K562 (cell line): ENCODE results near the gene TAF9B. TPM values are rescaled to one million over a fixed set of nuclear protein-coding genes. Genes with fewer than 3 reads are reported as not detected.

Experiments
- ATAC-seq: fragments of 200-7000 bp; cut with Tn5 transposase; 3 replicates; pipeline ENCODE4 v1.9.1; 2020; ENCODE audit warnings: moderate library complexity
- Bru-seq: library from RNA; stranded (reverse); fragments of 400-500 nt; gene quantifications from one replicate; lab custom pipeline; 2021; lab: Mats Ljungman, UMichigan
- BruChase-seq, 2 experiments: library from RNA; stranded (reverse); fragments of 400-500 nt; gene quantifications; one replicate each; lab custom pipeline; 2021; lab: Mats Ljungman, UMichigan
- BruUV-seq: library from RNA; stranded (reverse); fragments of 400-500 nt; replicated peaks from 2 replicates; lab custom pipeline; 2021; lab: Mats Ljungman, UMichigan
- CTCF ChIA-PET: fragments of 300-600 bp; formaldehyde crosslinking; extraction: SDS; loops from one replicate; lab custom pipeline; 2021; ENCODE audit warnings: low intra/inter-chr PET ratio; lab: Yijun Ruan, JAX
- POLR2A ChIA-PET: fragments of 300-600, 350-650 bp; sonication (Branson Sonifier 250); formaldehyde crosslinking; extraction: SDS; loops from one replicate; lab custom pipeline; 2021; ENCODE audit warnings: antibody characterized with exemption, inconsistent platforms; lab: Yijun Ruan, JAX
- DNase-seq, 4 experiments: peaks; one replicate each; pipeline versions ENCODE4 v3.0.0 to v3.0.0-alpha.2; 2011 to 2018; ENCODE audit warnings: low spot score in 3 of 4, mixed read lengths in 3 of 4; ENCODE audit errors: extremely low read depth in 1 of 4
- FAIRE-seq: peaks from 2 replicates; lab custom pipeline; 2011; peaks lifted over from hg19 to GRCh38; lab: Jason Lieb, UNC
- H2AFZ ChIP-seq: 2 replicates; pipeline ENCODE4 v1.6.0; 2011; ENCODE audit warnings: low read depth, low read length, control low read depth, inconsistent platforms
- H3K27ac ChIP-seq: fragments of 200-600 bp; 3 replicates; pipeline ENCODE4 v1.8.0; 2011; ENCODE audit warnings: low read depth, mild to moderate bottlenecking, control low read depth, inconsistent platforms, low read length, moderate library complexity, mixed read lengths; ENCODE audit errors: extremely low read depth
- H3K27me3 ChIP-seq, 2 experiments: fragments of 300-600 bp in 1 of 2; 2 replicates in 1 of 2; 3 replicates in 1 of 2; pipeline versions ENCODE4 v1.6.0 to v1.8.0; 2011; ENCODE audit warnings: inconsistent platforms in 2 of 2, low read length in 2 of 2, mild to moderate bottlenecking in 1 of 2, mixed read lengths in 1 of 2, moderate library complexity in 1 of 2; ENCODE audit not compliant: control insufficient read depth in 2 of 2, insufficient read depth in 2 of 2
- H3K36me3 ChIP-seq: fragments of 300-600 bp; 3 replicates; pipeline ENCODE4 v1.8.0; 2011; ENCODE audit warnings: mild to moderate bottlenecking, low read length, inconsistent platforms; ENCODE audit not compliant: control insufficient read depth, insufficient read depth
- H3K4me1 ChIP-seq, 2 experiments: fragments of 200-600 bp in 1 of 2; replicated peaks in 1 of 2; 2 replicates in 1 of 2; 3 replicates in 1 of 2; pipeline versions ENCODE4 v1.5.1 to v1.8.0; 2011; ENCODE audit warnings: inconsistent platforms in 2 of 2, low read length in 2 of 2, mild to moderate bottlenecking in 1 of 2, mixed read lengths in 1 of 2, moderate library complexity in 1 of 2; ENCODE audit not compliant: control insufficient read depth in 2 of 2, insufficient read depth in 2 of 2
- H3K4me2 ChIP-seq: 2 replicates; pipeline ENCODE4 v1.6.1; 2011; ENCODE audit warnings: low read length, control low read depth, inconsistent platforms, mixed read lengths; ENCODE audit not compliant: insufficient read depth
- H3K4me3 ChIP-seq: fragments of 200-600 bp; sonication (generic), shearing (Covaris generic); 2 replicates; pipeline ENCODE4 v1.5.1; 2016; ENCODE audit warnings: control low read depth, inconsistent platforms
- H3K79me2 ChIP-seq: fragments of 200-600 bp; 3 replicates; pipeline ENCODE4 v1.8.0; 2011; ENCODE audit warnings: low read length, inconsistent platforms; ENCODE audit not compliant: control insufficient read depth, insufficient read depth
- H3K9ac ChIP-seq, 2 experiments: 2 replicates each; pipeline versions ENCODE4 v1.6.0 to v1.6.1; 2011; ENCODE audit warnings: low read depth in 2 of 2, low read length in 2 of 2, control low read depth in 1 of 2, inconsistent platforms in 1 of 2, mild to moderate bottlenecking in 1 of 2, mixed read lengths in 1 of 2; ENCODE audit not compliant: insufficient read depth in 1 of 2
- H3K9me1 ChIP-seq: one replicate; pipeline ENCODE4 v1.6.0; 2011; ENCODE audit warnings: inconsistent platforms, mild to moderate bottlenecking, low read length, moderate library complexity; ENCODE audit not compliant: control insufficient read depth, insufficient read depth
- H3K9me3 ChIP-seq: replicated peaks from 2 replicates; pipeline ENCODE4 v1.5.1; 2011; ENCODE audit warnings: low read depth, low read length, inconsistent platforms; ENCODE audit not compliant: control insufficient read depth, insufficient read depth
- H4K20me1 ChIP-seq: replicated peaks from 2 replicates; pipeline ENCODE4 v1.6.1; 2011; ENCODE audit warnings: low read length, inconsistent platforms, mixed read lengths; ENCODE audit not compliant: control insufficient read depth, insufficient read depth
- C11orf30 ChIP-seq: fragments of 450-650 bp; IDR thresholded peaks from 2 replicates; pipeline ENCODE4 v1.6.1; 2016; ENCODE audit warnings: low read depth, mild to moderate bottlenecking
- E2F5 ChIP-seq: sonication (generic); formaldehyde crosslinking; IDR thresholded peaks from 2 replicates; pipeline ENCODE4 v1.8.0; 2022; ENCODE audit warnings: mild to moderate bottlenecking, missing genetic modification reagents
- ETS1 ChIP-seq: conservative IDR thresholded peaks from 2 replicates; pipeline ENCODE4 v1.6.1; 2011; ENCODE audit warnings: low read depth, mild to moderate bottlenecking, low read length; ENCODE audit not compliant: control insufficient read depth
- POLR2AphosphoS5 ChIP-seq: IDR thresholded peaks from 2 replicates; pipeline ENCODE4 v1.6.1; 2011; ENCODE audit warnings: mild to moderate bottlenecking, low read depth, low read length, moderate library complexity; ENCODE audit not compliant: control insufficient read depth, insufficient read depth
- TAF1 ChIP-seq: IDR thresholded peaks from 2 replicates; pipeline ENCODE4 v1.6.1; 2011; ENCODE audit warnings: mild to moderate bottlenecking, low read length, moderate library complexity; ENCODE audit not compliant: insufficient read depth, control insufficient read depth, severe bottlenecking; ENCODE audit errors: extremely low read depth
- THRB ChIP-seq: fragments of 450-650 bp; formaldehyde crosslinking; conservative IDR thresholded peaks from 2 replicates; pipeline ENCODE4 v1.4.0; 2022; ENCODE audit warnings: mild to moderate bottlenecking, missing genetic modification characterization
- TOE1 ChIP-seq, 2 experiments: fragments of 450-650 bp in 1 of 2; sonication (generic) in 1 of 2; formaldehyde crosslinking in 1 of 2; IDR thresholded peaks; 2 replicates each; pipeline versions ENCODE4 v1.7.1 to v1.8.0; 2016 to 2022; ENCODE audit warnings: borderline replicate concordance in 2 of 2, mild to moderate bottlenecking in 2 of 2, antibody characterized with exemption in 1 of 2, inconsistent platforms in 1 of 2, low read depth in 1 of 2, missing genetic modification reagents in 1 of 2, moderate library complexity in 1 of 2
- WGBS: fragments of 100-300 bp; shearing (Covaris generic); methylation state at CpG from one replicate; pipeline ENCODE4 v1.1.6; 2016; ENCODE audit warnings: low coverage, mixed read lengths; ENCODE audit not compliant: insufficient coverage; ENCODE audit errors: missing lambda C conversion rate; 5-methylcytosine and 5-hydroxymethylcytosine counted together
- in situ Hi-C: fragments of 300-500 bp; cut with MboI; formaldehyde crosslinking; loops from 4 replicates; pipeline ENCODE4 v1.15.0; 2018; ENCODE audit warnings: inconsistent platforms, mixed read lengths
- intact Hi-C: fragments of 100-400 bp; cut with micrococcal nuclease; formaldehyde crosslinking; loops from 2 replicates; pipeline ENCODE4 v1.14.2; 2022
- long read RNA-seq, 3 experiments: library from polyadenylated mRNA in 2 of 3; library from RNA in 1 of 3; unstranded in 2 of 3; stranded (forward) in 1 of 3; transcript quantifications; one replicate each; pipeline ENCODE4 v2.0.0, GENCODE V29; 2019 to 2022
- polyA minus RNA-seq, 3 experiments: library from RNA; depleted of rRNA, polyadenylated mRNA; stranded (reverse); fragments of >200 nt; gene quantifications; 2 replicates each; pipeline ENCODE4 v1.2.3, GENCODE V29; 2011
- polyA plus RNA-seq, 8 experiments: library from polyadenylated mRNA; depleted of rRNA in 4 of 8; stranded (reverse) in 5 of 8; unstranded in 3 of 8; fragments of >200 nt; fragmentation: Nextera tagmentation in 2 of 8; fragmentation: Illumina TruSeq in 1 of 8; extraction: Ambion mirVana in 2 of 8; extraction: Trizol in 1 of 8; gene quantifications; 2 replicates each; pipeline versions ENCODE4 v1.2.1 to v1.2.3, GENCODE V29; 2011 to 2014; ENCODE audit warnings: inconsistent platforms in 1 of 8, missing spikeins in 1 of 8
- total RNA-seq, 7 experiments: library from RNA; depleted of rRNA in 6 of 7; stranded (reverse); fragments of >200 nt in 6 of 7; fragmentation: Illumina TruSeq in 2 of 7; extraction: Trizol in 2 of 7; gene quantifications; 2 replicates each; pipeline versions ENCODE4 v1.2.1 to v1.2.3, GENCODE V29; 2011 to 2021; ENCODE audit warnings: low replicate concordance in 1 of 7

TAF9B gene
- total RNA-seq (2011; cell fraction: chromatin; rRNA removed; ENCODE audit: low replicate concordance), result 3.8 and 8.3 TPM in 2 replicates
- total RNA-seq (2011; cell fraction: nucleolus; rRNA removed), result 2.7 and 2.8 TPM in 2 replicates
- 5.7 and 6.9 TPM in 2 replicates for total RNA-seq (2011; cell fraction: nucleoplasm; rRNA removed)
- 10.9 and 16.1 TPM in 2 replicates for total RNA-seq (2014; rRNA removed)
- 28.1 and 31.4 TPM in 2 replicates for total RNA-seq (2014; rRNA removed; fragmentation: Illumina TruSeq; extraction: Trizol)
- 20.6 and 20.8 TPM in 2 replicates for total RNA-seq (2015; rRNA removed; fragmentation: Illumina TruSeq; extraction: Trizol)
- total RNA-seq (2021), result 18.6 and 19.1 TPM in 2 replicates
- polyA plus RNA-seq (2011; rRNA removed), result 32.9 and 42.1 TPM in 2 replicates
- polyA plus RNA-seq (2011; cell fraction: cytosol; rRNA removed), result 17.4 and 21.0 TPM in 2 replicates
- 5.1 and 7.7 TPM in 2 replicates for polyA plus RNA-seq (2011; cell fraction: nucleus; rRNA removed)
- 17.5 and 18.3 TPM in 2 replicates for polyA plus RNA-seq (2012)
- 26.2 and 30.3 TPM in 2 replicates for polyA plus RNA-seq (2014; fragmentation: Illumina TruSeq; extraction: Trizol)
- polyA plus RNA-seq (2014; fragmentation: Nextera tagmentation; extraction: Ambion mirVana), result 10 to 100 TPM; 19.3 to 36.5 TPM
- 16.7 and 17.7 TPM in 2 replicates for polyA plus RNA-seq (2014; rRNA removed)
- 34.1 and 43.3 TPM in 2 replicates for polyA minus RNA-seq (2011; rRNA and poly(A)+ RNA removed)
- polyA minus RNA-seq (2011; cell fraction: cytosol; rRNA and poly(A)+ RNA removed), result 9.6 and 12.9 TPM in 2 replicates
- 4.8 and 6.9 TPM in 2 replicates for polyA minus RNA-seq (2011; cell fraction: nucleus; rRNA and poly(A)+ RNA removed)
- percentile 68 among the genes with signal in this experiment for Bru-seq, nascent RNA
- BruChase-seq, experiment 1, labeled RNA remaining after a 2-hour chase, result percentile 68 among the genes with signal in this experiment
- percentile 70 among the genes with signal in this experiment for BruChase-seq, experiment 2, labeled RNA remaining after a 6-hour chase
- long read RNA-seq, experiment 1, transcript TAF9B-201 (7 exons, 2,713 nt), result major isoform, 42 of 58 reads
- long read RNA-seq, experiment 1, partial matches to known transcripts, result 7 of 58 reads
- long read RNA-seq, experiment 1, other reads (novel, unspliced or antisense), result 9 of 58 reads
- long read RNA-seq, experiment 2, partial matches to known transcripts, result 0 of 24 reads
- long read RNA-seq, experiment 2, other reads (novel, unspliced or antisense), result 22 of 24 reads
- long read RNA-seq, experiment 3, transcript TAF9B-201 (7 exons, 2,713 nt), result major isoform, 35 of 37 reads
- long read RNA-seq, experiment 3, partial matches to known transcripts, result 0 of 37 reads
- long read RNA-seq, experiment 3, other reads (novel, unspliced or antisense), result 2 of 37 reads

- Histone ChIP-seq H3K4me1 (peaks cover 0 to 11% of the 10 kb centered on the region in 2 experiments; a peak in 1 of 5 replicates), H3K4me3 (peak within 1 kb of the TSS; percentile 76), H3K9ac (peak within 1 kb of the TSS; percentile 67 to 94), H2AFZ (peak within 1 kb of the TSS; percentile 90), H3K27me3 (no peaks in the 10 kb centered on the region), H4K20me1 (no peaks in the 10 kb centered on the region), H3K9me3 (no peaks in the 10 kb centered on the region), H3K4me2 (peak within 1 kb of the TSS; percentile 91), H3K36me3 (0 out of 3 replicates have a peak, but pooled peaks cover 3% of the 10 kb centered on the region), H3K79me2 (peaks cover 2% of the 10 kb centered on the region; the same call in 2 of the 3 replicates), H3K27ac (peak within 1 kb of the TSS; percentile 53), H3K9me1 (no peaks in the 10 kb centered on the region)
- DNase-seq (peak; percentile 81 to 89 (median 86)), ATAC-seq (peak; percentile 100), FAIRE-seq (peak; percentile 91)
- POLR2A ChIA-PET, result interaction anchor here (0.6 to 1.7 kb wide), 4 partner anchors 14 to 123 kb away, joined by 3 to 5 read pairs (median 5); partner anchors contain the start of gene PGK1
- CTCF ChIA-PET, result no interaction called here
- BruUV-seq, result TSS peak; percentile 75
- in situ Hi-C loops (no loop called here), intact Hi-C loops (loop anchor here (2.0 to 5.0 kb wide), 2 partner anchors 35 to 63 kb away; partner anchors contain the start of gene PGK1)
- 4% methylated on average over 35 of the region's 59 CpGs for WGBS
- TF ChIP-seq C11orf30 (peak; percentile 31; the same call in 1 of the 2 replicates), THRB (CRISPR knock-in tag) (no peak), POLR2AphosphoS5 (peak; percentile 74), E2F5 (CRISPR knock-in tag) (no peak), TAF1 (peak; percentile 79), TOE1 (IDR thresholded peaks at IDR 0.05; ENCODE audit: borderline replicate concordance) (no peak), TOE1 (CRISPR knock-in tag; IDR thresholded peaks at IDR 0.05; ENCODE audit: borderline replicate concordance, low read depth) (no peak), ETS1 (no peak)
Measured at GRCh38 chrX:78139160-78140123, at the start of gene TAF9B. TAF9B (minus strand) TSS chrX:78139650; CDS start chrX:78139611, 39 bp downstream.
